ENCODE measurements around the gene FNDC3B. TPM values are rescaled to one million over a fixed set of nuclear protein-coding genes. Genes with fewer than 3 reads are reported as not detected.

The FNDC3B gene
- total RNA-seq, 5 donors from 2014 or later (not counting 1 experiment from before 2014, with no cell fraction given), result 18.1 to 46.5 (median 23.5) TPM

- Histone ChIP-seq H3K36me3 (ENCODE audit: control insufficient read depth in 2 of 2, extremely low read depth in 1 of 2, insufficient read depth in 1 of 2, low read length in 1 of 2) (peaks cover 0 to 25% of the 10 kb centered on the region in 2 donors), H3K4me1 (ENCODE audit: control insufficient read depth in 1 of 2, extremely low read depth in 1 of 2, insufficient read depth in 2 of 2, low read length in 2 of 2) (no peaks in the 10 kb centered on the region), H3K27me3 (replicated peaks in 1 of 2; ENCODE audit: control insufficient read depth in 2 of 2, extremely low read depth in 1 of 2, insufficient read depth in 2 of 2, low read length in 1 of 2) (no peaks in the 10 kb centered on the region), H3K27ac (ENCODE audit: low read length) (no peak overlapping the region), H3K4me3 (ENCODE audit: control insufficient read depth in 1 of 2, extremely low read depth in 1 of 2, low read length in 1 of 2) (no peak overlapping the region), H3K9me3 (no peaks in the 10 kb centered on the region)
- Mint-ChIP-seq H3K4me1 (peaks cover 0 to 5% (median 4%) of the 10 kb centered on the region in 3 donors), H3K9me3 (no peaks in the 10 kb centered on the region), H3K4me3 (no peak overlapping the region), H3K27me3 (no peaks in the 10 kb centered on the region), H3K27ac (no peak overlapping the region), H3K36me3 (peaks cover 20% of the 10 kb centered on the region)
- WGBS (ENCODE audit: insufficient coverage), result 80% methylated on average over 1 of the region's 7 CpGs
- ATAC-seq (replicated peaks in 1 of 4) (no peak), DNase-seq (no peak)
- POLR2A ChIA-PET, result no interaction called here
- CTCF ChIA-PET, result interaction anchor here (0.5 to 0.9 kb wide), 2 partner anchors 331 to 352 kb away, joined by 3 to 7 read pairs; no protein-coding TSS in a partner anchor
Observed at GRCh38 chr3:172333692-172334457, 294.5 kb downstream of the FNDC3B start.

GRCh38 chr3:172334671-172335207 lies 295.4 kb downstream of the FNDC3B start:
- no peaks in the 10 kb centered on the region for H3K27me3 Mint-ChIP-seq
- Histone ChIP-seq H3K27me3 (replicated peaks in 1 of 2; ENCODE audit: control insufficient read depth in 2 of 2, extremely low read depth in 1 of 2, insufficient read depth in 2 of 2, low read length in 1 of 2) (no peaks in the 10 kb centered on the region), H3K4me1 (ENCODE audit: control insufficient read depth in 1 of 2, extremely low read depth in 1 of 2, insufficient read depth in 2 of 2, low read length in 2 of 2) (no peaks in the 10 kb centered on the region), H3K27ac (ENCODE audit: low read length) (no peak overlapping the region), H3K4me3 (ENCODE audit: control insufficient read depth in 1 of 2, extremely low read depth in 1 of 2, low read length in 1 of 2) (no peak overlapping the region), H3K36me3 (ENCODE audit: control insufficient read depth in 2 of 2, extremely low read depth in 1 of 2, insufficient read depth in 1 of 2, low read length in 1 of 2) (peaks cover 0 to 20% of the 10 kb centered on the region in 2 donors), H3K9me3 (no peaks in the 10 kb centered on the region)
- no peak overlapping the region for H3K4me3 Mint-ChIP-seq
- 100% methylated on average over 2 of the region's 7 CpGs for WGBS (ENCODE audit: insufficient coverage)
- ChIA-PET POLR2A (no interaction called here), CTCF (interaction anchor here (0.5 to 0.7 kb wide), 4 partner anchors 19 to 351 kb away, joined by 3 to 5 read pairs (median 4); no protein-coding TSS in a partner anchor)
- no peaks in the 10 kb centered on the region for H3K9me3 Mint-ChIP-seq
- no peak overlapping the region for H3K27ac Mint-ChIP-seq
- DNase-seq (no peak), ATAC-seq (replicated peaks in 1 of 4) (no peak)
- H3K4me1 Mint-ChIP-seq, result peaks cover 0 to 5% (median 4%) of the 10 kb centered on the region in 3 donors
- peaks cover 20% of the 10 kb centered on the region for H3K36me3 Mint-ChIP-seq

- H3K9me3 Mint-ChIP-seq, result no peaks in the 10 kb centered on the region
- no peaks in the 10 kb centered on the region for H3K27me3 Mint-ChIP-seq
- POLR2A ChIA-PET, result interaction anchor here in 1 of 2 donors (0.6 to 0.7 kb wide), 2 partner anchors 314 to 728 kb away, joined by 3 to 5 read pairs; no protein-coding TSS in a partner anchor
- peaks cover 0 to 30% of the 10 kb centered on the region in 2 donors for H3K36me3 ChIP-seq (ENCODE audit: control insufficient read depth in 2 of 2, extremely low read depth in 1 of 2, insufficient read depth in 1 of 2, low read length in 1 of 2)
- H3K4me1 ChIP-seq (ENCODE audit: control insufficient read depth in 1 of 2, extremely low read depth in 1 of 2, insufficient read depth in 2 of 2, low read length in 2 of 2), result no peaks in the 10 kb centered on the region
- no peak overlapping the region for H3K4me3 Mint-ChIP-seq
- CTCF ChIA-PET, result interaction anchor here (0.7 to 4.3 kb wide), 4 partner anchors 8 to 1201 kb away, joined by 3 to 46 read pairs (median 16); no protein-coding TSS in a partner anchor
- H3K27ac Mint-ChIP-seq, result no peak overlapping the region
- no peaks in the 10 kb centered on the region for H3K4me1 Mint-ChIP-seq
- no peak overlapping the region for H3K4me3 ChIP-seq (ENCODE audit: control insufficient read depth in 1 of 2, extremely low read depth in 1 of 2, low read length in 1 of 2)
- ATAC-seq (replicated peaks in 1 of 4), result no peak
- H3K27me3 ChIP-seq (replicated peaks in 1 of 2; ENCODE audit: control insufficient read depth in 2 of 2, extremely low read depth in 1 of 2, insufficient read depth in 2 of 2, low read length in 1 of 2), result no peaks in the 10 kb centered on the region
- no peak for DNase-seq
- H3K9me3 ChIP-seq, result no peaks in the 10 kb centered on the region
- no peak overlapping the region for H3K27ac ChIP-seq (ENCODE audit: low read length)
- 100% methylated on average over 1 of the region's 8 CpGs for WGBS (ENCODE audit: insufficient coverage)
- H3K36me3 Mint-ChIP-seq, result peaks cover 30% of the 10 kb centered on the region
Observed at GRCh38 chr3:172339892-172340291, 300.5 kb downstream of the FNDC3B start.

- H3K36me3 Mint-ChIP-seq, result peaks cover 36% of the 10 kb centered on the region
- peaks cover 0 to 37% of the 10 kb centered on the region in 2 donors for H3K36me3 ChIP-seq (ENCODE audit: control insufficient read depth in 2 of 2, extremely low read depth in 1 of 2, insufficient read depth in 1 of 2, low read length in 1 of 2)
- H3K9me3 ChIP-seq, result no peaks in the 10 kb centered on the region
- no peak overlapping the region for H3K4me3 ChIP-seq (ENCODE audit: control insufficient read depth in 1 of 2, extremely low read depth in 1 of 2, low read length in 1 of 2)
- H3K9me3 Mint-ChIP-seq, result no peaks in the 10 kb centered on the region
- ATAC-seq (replicated peaks in 1 of 4), result no peak
- no peak overlapping the region for H3K27ac ChIP-seq (ENCODE audit: low read length)
- ChIA-PET CTCF (interaction anchor here (0.5 to 4.3 kb wide), 22 partner anchors 9 to 1379 kb away, joined by 3 to 46 read pairs (median 5); no protein-coding TSS in a partner anchor), POLR2A (interaction anchor here in 1 of 2 donors (0.5 to 0.8 kb wide), 4 partner anchors 9 to 729 kb away, joined by 3 to 5 read pairs (median 4); no protein-coding TSS in a partner anchor)
- H3K27ac Mint-ChIP-seq, result no peak overlapping the region
- no peaks in the 10 kb centered on the region for H3K27me3 Mint-ChIP-seq
- no peak overlapping the region for H3K4me3 Mint-ChIP-seq
- no peaks in the 10 kb centered on the region for H3K4me1 ChIP-seq (ENCODE audit: control insufficient read depth in 1 of 2, extremely low read depth in 1 of 2, insufficient read depth in 2 of 2, low read length in 2 of 2)
- no peaks in the 10 kb centered on the region for H3K4me1 Mint-ChIP-seq
- DNase-seq, result no peak
- 100% methylated on average over 3 of the region's 5 CpGs for whole genome bisulfite sequencing (ENCODE audit: insufficient coverage)
- no peaks in the 10 kb centered on the region for H3K27me3 ChIP-seq (replicated peaks in 1 of 2; ENCODE audit: control insufficient read depth in 2 of 2, extremely low read depth in 1 of 2, insufficient read depth in 2 of 2, low read length in 1 of 2)
Observed at GRCh38 chr3:172340583-172340982, 301.2 kb downstream of the FNDC3B start.

GRCh38 chr3:172341482-172342059 lies 302.2 kb downstream of the FNDC3B start:
- no peaks in the 10 kb centered on the region for H3K27me3 Mint-ChIP-seq
- Histone ChIP-seq H3K4me3 (ENCODE audit: control insufficient read depth in 1 of 2, extremely low read depth in 1 of 2, low read length in 1 of 2) (no peak overlapping the region), H3K27ac (ENCODE audit: low read length) (no peak overlapping the region), H3K4me1 (ENCODE audit: control insufficient read depth in 1 of 2, extremely low read depth in 1 of 2, insufficient read depth in 2 of 2, low read length in 2 of 2) (no peaks in the 10 kb centered on the region), H3K36me3 (ENCODE audit: control insufficient read depth in 2 of 2, extremely low read depth in 1 of 2, insufficient read depth in 1 of 2, low read length in 1 of 2) (peaks cover 0 to 34% of the 10 kb centered on the region in 2 donors), H3K9me3 (no peaks in the 10 kb centered on the region), H3K27me3 (replicated peaks in 1 of 2; ENCODE audit: control insufficient read depth in 2 of 2, extremely low read depth in 1 of 2, insufficient read depth in 2 of 2, low read length in 1 of 2) (no peaks in the 10 kb centered on the region)
- ATAC-seq (replicated peaks in 1 of 4) (peak; percentile 41 to 71 (median 62)), DNase-seq (peak in 9 of 35 experiments; percentile 1 to 74 (median 8))
- H3K4me3 Mint-ChIP-seq, result no peak overlapping the region
- CTCF ChIA-PET, result interaction anchor here (0.5 to 4.3 kb wide), 40 partner anchors 9 to 1380 kb away, joined by 3 to 46 read pairs (median 4); partner anchors contain the start of gene FNDC3B (in 1 of the 2)
- POLR2A ChIA-PET, result interaction anchor here (0.5 to 0.8 kb wide), 2 partner anchors 8 to 718 kb away, joined by 3 to 4 read pairs; no protein-coding TSS in a partner anchor
- H3K9me3 Mint-ChIP-seq, result no peaks in the 10 kb centered on the region
- no CpG with 5 or more reads among the region's 4 CpGs for WGBS (ENCODE audit: insufficient coverage)
- H3K4me1 Mint-ChIP-seq, result no peaks in the 10 kb centered on the region
- H3K36me3 Mint-ChIP-seq, result peaks cover 40% of the 10 kb centered on the region
- H3K27ac Mint-ChIP-seq, result no peak overlapping the region

GRCh38 chr3:172342097-172342659 lies 302.8 kb downstream of the FNDC3B start:
- H3K4me3 ChIP-seq (ENCODE audit: control insufficient read depth in 1 of 2, extremely low read depth in 1 of 2, low read length in 1 of 2), result no peak overlapping the region
- H3K27me3 ChIP-seq (replicated peaks in 1 of 2; ENCODE audit: control insufficient read depth in 2 of 2, extremely low read depth in 1 of 2, insufficient read depth in 2 of 2, low read length in 1 of 2), result no peaks in the 10 kb centered on the region
- no peak overlapping the region for H3K4me3 Mint-ChIP-seq
- H3K36me3 Mint-ChIP-seq, result peaks cover 43% of the 10 kb centered on the region
- ChIA-PET CTCF (interaction anchor here (0.5 to 4.3 kb wide), 36 partner anchors 8 to 1380 kb away, joined by 3 to 46 read pairs (median 4); partner anchors contain the start of gene FNDC3B (in 1 of the 2)), POLR2A (no interaction called here)
- H3K27me3 Mint-ChIP-seq, result no peaks in the 10 kb centered on the region
- WGBS (ENCODE audit: insufficient coverage), result 100% methylated on average over 1 of the region's 3 CpGs
- peaks cover 0 to 38% of the 10 kb centered on the region in 2 donors for H3K36me3 ChIP-seq (ENCODE audit: control insufficient read depth in 2 of 2, extremely low read depth in 1 of 2, insufficient read depth in 1 of 2, low read length in 1 of 2)
- H3K9me3 ChIP-seq, result no peaks in the 10 kb centered on the region
- no peaks in the 10 kb centered on the region for H3K4me1 ChIP-seq (ENCODE audit: control insufficient read depth in 1 of 2, extremely low read depth in 1 of 2, insufficient read depth in 2 of 2, low read length in 2 of 2)
- no peak overlapping the region for H3K27ac ChIP-seq (ENCODE audit: low read length)
- DNase-seq (no peak), ATAC-seq (replicated peaks in 1 of 4) (no peak)
- H3K27ac Mint-ChIP-seq, result no peak overlapping the region
- no peaks in the 10 kb centered on the region for H3K4me1 Mint-ChIP-seq
- H3K9me3 Mint-ChIP-seq, result no peaks in the 10 kb centered on the region

Measured in T-cell (primary cell).